GM19468 (cell line): Measurements from ENCODE around the gene LUC7L3.

Experiments
- ATAC-seq: cut with Tn5 transposase; IDR thresholded peaks from one replicate; pipeline ENCODE4 v1.9.1; 2021; ENCODE audit warnings: mild to moderate bottlenecking, moderate library complexity, moderate number of reproducible peaks; ENCODE audit not compliant: unreplicated experiment; ENCODE audit errors: extremely low read depth

The LUC7L3 gene

DNA sequence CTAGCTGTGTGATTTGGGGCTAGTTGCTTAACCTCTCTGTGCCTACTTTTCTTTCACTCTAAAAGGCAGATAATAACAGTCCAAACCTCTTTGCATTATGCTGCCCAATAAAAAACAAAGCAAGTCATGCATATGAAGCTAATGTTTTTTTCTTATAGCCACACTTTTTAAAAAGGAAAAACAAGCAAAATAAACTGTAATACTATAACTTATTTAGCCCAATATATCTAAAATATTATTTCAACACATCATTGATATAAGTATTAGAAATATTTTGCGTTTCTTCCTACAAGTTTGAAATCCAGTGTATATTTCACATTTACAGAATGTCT lies 34.1 kb upstream of the LUC7L3 start:
- ATAC-seq = no peak

DNA sequence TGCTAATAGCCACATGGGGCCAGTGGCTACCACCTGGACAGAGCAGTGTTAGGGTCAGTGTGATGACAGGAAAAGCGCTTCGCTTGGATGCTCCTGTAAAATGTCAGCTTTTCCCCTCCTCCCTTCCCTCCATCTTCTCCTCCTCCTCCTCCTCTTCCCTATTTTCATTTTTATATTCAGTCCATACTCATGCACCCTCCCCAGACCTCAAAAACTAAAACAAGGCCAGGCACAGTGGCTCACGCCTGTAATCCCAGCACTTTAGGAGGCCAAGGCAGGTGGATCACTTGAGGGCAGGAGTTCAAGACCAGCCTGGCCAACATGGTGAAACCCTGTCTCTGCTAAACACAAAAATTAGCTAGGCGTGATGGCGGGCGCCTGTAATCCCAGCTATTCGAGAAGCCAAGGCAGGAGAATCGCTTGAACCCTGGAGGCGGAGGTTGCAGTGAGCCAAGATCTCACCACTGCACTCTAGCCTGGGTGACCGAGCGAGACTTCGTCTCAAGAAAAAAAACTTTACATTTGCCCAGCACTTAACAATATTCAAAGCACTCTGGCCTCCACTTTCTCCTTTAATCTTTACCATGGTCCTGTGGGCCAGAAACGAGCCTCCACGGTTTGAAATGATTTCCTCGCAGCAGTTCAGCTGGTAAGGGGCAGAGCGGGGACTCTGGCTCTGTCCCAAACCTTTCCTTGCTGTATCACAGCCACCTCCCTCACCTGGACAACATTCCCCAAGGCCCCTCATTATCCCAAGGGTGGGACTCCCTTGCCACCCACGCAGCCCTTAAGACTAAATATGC lies 33.5 kb upstream of the LUC7L3 start:
- no peak for ATAC-seq

DNA sequence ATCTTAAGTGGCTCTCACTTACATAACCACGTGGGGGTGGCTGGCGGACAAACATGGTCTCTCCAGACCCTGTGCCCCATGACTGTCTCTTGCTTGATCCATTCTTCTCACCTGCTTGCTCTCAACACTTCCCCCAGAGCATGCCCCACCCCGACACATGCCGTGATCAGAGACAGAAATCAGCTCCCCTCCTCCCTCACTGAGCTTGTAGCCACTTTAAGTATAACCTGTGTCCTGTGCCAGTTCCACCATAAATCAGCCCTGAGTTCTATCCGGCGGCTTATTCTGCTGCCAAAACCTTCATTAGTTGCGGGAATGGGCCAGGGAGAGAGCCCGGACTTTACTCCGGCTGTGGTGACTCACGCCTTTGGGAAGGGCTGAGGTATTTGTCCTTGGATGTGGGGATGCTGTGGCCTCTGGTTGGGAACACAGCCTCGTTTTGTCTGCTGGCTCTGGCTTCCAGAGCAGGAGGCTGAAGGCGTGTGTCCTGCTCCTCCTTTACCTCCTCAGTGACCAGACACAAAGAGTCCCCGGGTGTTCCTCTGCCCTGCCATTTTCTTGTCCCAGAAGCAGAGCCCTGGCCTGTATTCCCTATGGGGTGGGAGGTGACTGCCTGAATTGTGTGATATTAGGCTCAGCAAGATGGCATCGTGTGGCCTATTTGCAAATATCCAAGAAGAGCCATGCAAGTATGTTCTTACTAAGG lies 32.8 kb upstream of the LUC7L3 start:
- no peak for ATAC-seq

DNA sequence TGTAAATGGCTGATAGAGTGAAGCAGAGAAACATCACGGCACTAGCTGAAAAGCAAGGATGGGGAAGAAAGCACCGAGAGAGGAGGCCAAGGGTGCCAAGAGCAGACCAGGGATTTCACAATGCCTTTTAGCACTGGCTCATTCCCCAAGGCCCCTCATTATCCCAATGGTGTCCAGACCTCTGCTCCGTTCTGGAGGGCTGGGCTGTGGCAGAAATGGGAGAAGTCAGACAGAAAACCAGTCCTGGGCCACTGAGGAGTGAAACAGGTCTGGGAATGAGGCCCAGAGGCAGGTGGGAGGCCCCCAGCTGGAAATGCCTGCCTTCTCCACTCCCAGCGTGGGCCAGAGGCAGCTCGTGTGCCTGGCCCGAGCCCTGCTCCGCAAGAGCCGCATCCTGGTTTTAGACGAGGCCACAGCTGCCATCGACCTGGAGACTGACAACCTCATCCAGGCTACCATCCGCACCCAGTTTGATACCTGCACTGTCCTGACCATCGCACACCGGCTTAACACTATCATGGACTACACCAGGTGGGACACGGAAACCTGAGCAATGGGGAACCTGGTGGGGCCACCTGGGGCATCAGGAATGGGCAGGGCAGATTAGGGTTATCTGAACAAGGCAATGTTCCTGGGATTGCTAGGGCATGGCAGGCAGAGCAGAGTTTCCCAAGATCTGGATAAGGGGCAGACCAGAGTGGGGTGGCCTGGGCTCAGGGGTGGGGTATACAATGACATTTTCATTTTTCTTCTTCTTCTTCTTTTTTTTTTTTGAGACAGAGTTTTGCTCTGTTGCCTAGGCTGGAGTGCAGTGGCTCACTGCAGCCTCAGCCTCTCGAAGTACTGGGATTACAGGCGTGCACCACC lies 32.0 kb upstream of the LUC7L3 start:
- ATAC-seq = no peak

DNA sequence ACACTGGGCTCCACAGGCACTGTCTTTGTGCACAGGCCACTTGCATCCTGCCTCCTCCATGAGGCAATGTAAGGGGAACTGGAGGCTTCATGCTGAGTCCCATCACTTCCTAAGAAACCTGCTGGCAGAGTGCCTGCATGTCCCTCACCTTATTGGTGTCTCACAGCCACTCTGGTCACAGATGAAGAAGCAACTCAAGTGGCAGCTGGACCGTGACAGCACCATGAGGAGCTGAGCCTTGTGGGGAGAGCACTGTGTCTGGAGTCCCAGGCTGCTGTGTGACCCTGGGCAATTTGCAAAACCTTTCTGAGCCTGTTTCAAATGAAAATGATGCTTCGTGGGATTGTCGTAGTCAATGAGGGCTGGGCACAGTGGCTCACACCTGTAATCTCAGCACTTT lies 31.2 kb upstream of the LUC7L3 start:
- ATAC-seq = no peak

DNA sequence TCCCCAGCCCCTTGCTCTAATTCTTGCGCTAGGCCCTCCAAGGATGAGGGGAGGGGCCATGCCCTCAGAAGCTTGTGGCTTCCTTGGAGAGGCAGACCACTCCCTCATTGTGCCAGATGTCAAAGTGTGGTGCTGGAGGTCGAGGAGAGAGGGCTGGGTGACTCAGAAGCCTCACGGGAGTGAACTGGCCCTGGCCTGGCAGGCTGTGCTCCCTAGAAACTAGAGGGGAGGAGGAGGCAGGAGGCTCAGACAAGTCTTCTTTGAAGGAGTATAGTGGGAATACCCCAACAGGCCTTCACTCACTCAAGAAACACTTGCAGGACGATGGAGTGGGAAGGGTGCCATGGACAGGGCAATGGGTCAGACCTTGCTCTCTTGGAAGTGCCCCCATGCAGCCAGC lies 30.2 kb upstream of the LUC7L3 start:
- no peak for ATAC-seq

DNA sequence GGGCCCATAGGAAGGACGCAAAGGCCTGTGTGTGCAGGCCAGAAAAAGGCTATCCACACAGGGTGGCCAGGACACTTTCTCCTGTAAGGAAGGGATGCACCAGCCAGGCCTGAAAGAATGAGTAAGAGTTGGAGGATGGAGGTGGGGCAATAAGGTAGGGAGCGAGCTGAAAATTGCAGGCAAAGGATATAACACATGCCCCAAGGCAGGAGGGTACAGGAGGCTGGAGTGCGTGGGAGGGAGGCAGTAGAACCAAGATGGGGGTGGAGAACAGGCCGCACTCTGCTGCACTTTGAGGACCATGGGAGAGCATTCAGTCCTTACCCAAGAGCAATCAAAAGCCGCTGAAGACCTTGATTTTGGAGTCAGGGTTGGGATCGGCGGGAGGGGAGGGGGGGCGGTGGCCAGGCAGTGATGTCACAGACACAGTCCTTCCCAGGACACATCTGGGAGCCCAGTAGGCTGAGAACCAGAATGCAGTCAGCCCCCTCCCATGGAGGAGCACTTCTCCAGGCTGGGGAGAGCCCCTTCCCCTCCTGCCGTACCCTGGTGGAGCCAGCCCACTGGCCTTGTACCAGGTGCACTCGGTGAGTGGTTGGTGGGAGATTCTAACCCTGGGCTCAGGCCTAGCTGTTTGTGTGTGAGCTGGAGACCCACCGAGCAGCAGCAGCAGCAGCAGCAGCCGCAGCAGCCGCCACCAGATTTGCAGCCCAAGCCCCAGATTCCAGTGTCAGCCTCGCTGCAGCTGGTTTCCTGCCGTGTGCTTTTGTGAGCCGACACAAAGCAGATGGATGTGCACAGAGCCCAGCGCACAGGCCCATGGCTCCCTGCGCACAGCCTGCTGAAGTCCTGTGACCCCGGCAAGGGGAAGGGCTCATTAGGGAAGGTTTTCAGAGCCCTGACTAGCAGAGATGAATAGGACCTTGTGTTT lies 29.2 kb upstream of the LUC7L3 start:
- ATAC-seq = no peak

DNA sequence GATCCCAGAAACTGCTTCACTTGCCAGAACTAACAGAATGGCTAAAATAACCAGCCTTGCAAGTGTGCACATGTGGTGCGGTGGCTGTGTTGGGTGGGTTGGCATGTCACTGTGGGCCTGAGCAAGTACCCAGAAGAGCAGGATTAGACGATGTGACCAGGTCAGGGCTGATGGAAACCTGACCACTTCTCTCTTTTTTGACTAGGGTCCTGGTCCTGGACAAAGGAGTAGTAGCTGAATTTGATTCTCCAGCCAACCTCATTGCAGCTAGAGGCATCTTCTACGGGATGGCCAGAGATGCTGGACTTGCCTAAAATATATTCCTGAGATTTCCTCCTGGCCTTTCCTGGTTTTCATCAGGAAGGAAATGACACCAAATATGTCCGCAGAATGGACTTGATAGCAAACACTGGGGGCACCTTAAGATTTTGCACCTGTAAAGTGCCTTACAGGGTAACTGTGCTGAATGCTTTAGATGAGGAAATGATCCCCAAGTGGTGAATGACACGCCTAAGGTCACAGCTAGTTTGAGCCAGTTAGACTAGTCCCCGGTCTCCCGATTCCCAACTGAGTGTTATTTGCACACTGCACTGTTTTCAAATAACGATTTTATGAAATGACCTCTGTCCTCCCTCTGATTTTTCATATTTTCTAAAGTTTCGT lies 28.4 kb upstream of the LUC7L3 start:
- ATAC-seq = no peak

DNA sequence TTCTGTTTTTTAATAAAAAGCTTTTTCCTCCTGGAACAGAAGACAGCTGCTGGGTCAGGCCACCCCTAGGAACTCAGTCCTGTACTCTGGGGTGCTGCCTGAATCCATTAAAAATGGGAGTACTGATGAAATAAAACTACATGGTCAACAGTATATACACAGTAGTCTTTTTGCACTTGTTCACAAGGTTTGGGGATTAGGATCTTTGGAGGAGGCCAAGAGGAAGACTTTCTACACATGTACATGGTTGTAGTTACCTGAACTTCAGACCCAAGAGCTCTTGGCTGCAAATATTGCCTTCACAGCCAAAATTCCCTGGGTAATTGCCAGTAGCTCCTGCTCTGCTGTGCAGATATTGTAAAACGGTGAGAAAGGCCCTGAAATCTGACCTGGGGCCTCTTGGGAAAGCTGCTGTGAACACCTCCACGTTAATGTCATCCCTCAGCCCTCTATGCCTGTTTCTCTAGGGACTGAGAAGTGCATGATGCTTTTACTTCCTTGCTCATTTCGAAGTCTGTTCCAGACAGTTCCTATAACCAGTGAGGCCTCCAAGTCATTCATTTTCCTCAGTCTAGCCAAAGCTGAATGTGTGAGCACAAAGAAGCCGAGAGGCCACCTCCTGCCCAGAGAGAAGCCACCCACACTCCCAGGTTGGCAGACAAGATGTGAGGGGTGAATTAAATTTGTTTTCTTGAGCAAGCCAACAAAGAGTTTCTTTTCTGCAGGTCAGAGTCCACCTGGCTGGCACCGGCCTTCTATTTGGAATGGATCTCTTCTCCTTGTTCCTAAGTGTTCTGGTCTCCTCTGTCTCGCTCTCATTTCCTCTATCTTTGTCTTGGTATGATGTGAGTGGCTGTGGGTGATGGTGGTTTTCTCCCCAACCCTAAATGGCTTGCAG lies 27.6 kb upstream of the LUC7L3 start:
- no peak for ATAC-seq

DNA sequence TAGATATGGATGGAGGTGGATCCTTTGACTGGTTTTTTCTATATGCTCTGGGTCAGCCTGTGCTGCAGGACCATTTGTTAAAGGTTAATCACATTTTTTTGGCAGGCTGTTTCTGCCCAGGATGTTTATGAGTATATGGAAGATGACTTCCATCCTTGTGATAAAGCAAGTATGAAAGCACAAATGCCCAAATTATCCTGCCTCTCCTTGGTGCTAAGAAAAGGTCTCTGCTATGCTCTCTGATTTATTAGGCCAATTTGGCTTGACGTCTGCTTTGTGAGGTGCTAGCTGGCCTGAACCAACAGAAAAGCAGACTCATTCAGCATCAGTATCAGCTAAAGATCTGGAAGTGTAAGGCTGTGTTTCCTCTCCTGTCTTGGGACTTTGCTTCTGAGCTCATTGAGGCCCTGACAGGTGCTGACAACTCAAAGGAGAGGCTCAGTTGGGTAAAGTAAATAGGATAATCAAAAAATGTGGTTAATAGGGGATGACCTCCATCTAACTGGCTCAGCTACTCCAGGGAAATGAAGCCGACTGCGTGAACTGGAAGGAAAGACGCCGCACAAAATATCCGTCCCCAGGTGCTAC lies 26.9 kb upstream of the LUC7L3 start:
- no peak for ATAC-seq

DNA sequence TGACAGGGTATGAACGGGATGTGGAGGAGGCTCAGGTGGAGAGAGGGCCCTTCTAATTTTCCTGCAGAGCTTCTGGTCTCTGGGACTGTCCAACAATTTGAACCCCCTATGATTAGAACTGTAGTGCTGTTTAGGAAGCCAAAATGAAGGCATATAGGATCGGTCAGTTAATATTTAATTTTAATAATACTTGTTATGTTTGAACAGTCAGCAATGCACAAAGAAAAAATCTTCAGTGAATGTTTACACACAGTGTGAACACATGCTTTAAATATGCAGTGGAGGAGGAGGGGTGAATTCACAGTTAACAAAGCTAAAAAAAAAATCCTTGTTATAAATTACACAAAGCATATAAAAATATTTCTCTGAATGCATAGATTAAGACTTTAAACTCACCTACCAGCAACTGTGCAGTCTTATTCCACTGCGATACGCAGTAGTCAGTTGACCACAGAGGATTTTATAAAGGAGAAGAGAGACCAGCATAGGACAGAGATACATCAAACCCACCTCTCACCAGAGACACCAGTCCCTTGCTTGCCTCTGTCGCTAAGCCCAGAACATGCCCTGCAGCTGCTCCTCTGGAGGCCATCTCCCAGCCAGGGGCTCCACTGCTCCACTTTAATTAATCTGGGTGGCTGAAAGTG lies 26.2 kb upstream of the LUC7L3 start:
- ATAC-seq = no peak

DNA sequence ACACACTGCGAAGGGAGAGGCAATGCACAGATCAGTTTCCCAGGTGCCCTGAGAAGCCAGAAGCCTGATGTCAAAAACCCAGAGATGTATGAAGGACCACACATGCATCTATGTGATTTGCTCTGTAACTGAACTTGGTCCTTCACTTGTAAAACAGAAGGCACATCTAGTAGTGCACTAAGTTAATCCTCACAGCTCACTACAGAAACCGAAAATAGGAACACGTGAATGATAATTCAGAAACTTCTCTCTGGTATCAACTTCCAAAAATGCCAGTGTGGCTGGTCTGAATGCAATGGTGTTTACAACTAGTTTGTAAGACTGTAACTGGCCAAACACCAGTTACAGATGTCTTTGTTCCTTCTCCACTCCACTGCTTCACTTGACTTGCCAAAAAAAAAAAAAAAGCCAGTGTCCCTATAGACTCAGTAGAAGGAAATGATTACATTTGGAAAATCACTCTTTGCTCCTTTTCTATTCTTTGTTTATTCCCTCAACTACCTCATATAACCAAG lies 23.0 kb upstream of the LUC7L3 start:
- no peak for ATAC-seq

DNA sequence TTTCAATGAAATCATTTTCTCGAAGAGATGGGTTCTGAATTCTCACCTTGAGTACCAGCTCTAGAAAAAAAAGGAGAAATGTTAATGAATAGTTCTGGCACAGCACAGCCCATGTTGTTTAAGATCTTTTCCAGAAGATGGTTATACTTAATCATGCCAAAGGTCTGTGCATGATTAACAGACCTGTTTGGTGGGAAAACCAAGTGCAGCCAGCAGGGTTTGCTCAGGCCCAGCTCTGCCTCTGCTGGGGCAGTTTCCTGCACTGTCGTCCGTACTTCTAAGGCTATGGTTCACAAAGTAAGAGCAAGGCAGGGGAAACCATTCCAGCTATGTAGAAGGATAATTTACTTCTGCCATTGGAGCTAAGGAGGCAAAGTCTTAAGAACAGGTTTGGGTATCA lies 22.3 kb upstream of the LUC7L3 start:
- ATAC-seq = no peak

DNA sequence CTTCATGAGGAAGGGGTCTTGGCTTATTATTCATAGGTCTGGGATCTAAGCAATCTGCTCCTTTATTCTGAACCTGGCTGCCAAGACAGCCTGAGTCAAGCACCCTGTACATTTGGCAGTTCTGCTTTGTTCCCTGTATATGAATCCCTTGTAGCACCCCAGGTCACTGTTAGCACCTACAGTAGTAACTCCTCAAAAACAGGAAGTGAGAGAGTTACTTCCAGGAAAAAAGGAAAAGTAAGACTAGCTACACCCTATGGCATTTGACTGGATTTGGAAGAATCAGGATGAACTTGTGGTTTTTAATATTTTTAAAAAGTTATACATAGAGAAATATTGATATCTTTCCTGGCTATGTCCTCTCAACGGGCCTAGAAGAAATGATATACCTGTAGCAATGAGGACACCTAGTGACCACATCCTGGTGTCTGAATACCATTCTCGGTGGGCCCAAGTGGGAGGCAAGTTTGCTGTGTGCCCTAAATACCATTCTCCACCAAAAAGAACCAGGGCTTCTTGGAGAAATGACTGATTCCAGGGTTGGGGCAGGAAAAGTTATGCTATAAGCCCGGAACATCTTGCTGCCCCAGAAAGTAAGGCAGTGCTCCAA lies 21.6 kb upstream of the LUC7L3 start:
- no peak for ATAC-seq

DNA sequence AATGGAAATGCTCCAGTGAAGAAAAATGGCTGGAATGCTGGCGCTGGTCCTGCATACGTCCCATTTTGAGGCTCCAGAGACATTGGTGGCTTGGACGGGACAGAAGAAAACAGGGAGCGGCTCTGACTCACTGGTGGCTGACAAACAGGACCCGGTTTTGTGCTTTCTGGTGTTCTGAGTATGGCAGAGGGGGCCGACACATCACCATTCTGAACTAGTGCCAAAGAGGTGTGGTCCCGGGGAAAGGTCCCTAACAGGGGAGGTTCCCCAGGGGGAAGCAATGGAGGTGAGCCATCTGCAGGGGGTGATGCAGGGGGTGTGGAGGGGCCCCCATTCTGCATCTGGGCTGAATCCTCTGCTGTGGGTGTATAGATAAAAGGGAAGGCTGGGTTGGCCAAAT lies 20.0 kb upstream of the LUC7L3 start:
- ATAC-seq = no peak

DNA sequence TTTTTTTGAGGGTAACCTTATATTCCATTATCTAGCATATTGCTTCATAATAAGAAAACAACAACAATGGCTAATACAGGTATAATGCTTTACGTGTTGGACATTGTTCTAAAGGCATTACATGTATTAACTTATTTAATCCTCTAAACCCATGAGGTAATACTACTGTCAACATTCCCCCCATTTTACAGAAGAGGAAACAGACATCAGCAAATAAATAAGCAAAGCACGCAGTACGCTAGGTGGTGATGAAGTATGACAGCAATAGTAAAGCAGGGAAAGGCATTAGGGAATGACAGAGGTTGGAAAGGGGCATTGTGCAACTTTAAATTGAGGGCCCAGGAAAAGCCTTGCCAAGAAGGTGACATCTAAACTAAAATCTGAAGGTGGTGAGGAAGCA lies 16.2 kb upstream of the LUC7L3 start:
- no peak for ATAC-seq
